IMR-90 (cell line): ENCODE measurements around the gene SLC4A8.

Experiments
- BHLHE40 ChIP-seq: fragments of 150-350 bp; IDR thresholded peaks from 2 replicates; pipeline ENCODE4 v1.6.1; 2016; ENCODE audit warnings: mild to moderate bottlenecking, low read depth, low read length
- CEBPB ChIP-seq: IDR thresholded peaks from 2 replicates; pipeline ENCODE4 v1.6.1; 2012; ENCODE audit warnings: low read depth, low read length, improper control_type of control experiment
- CTCF ChIP-seq: conservative IDR thresholded peaks from 2 replicates; pipeline ENCODE4 v1.5.1; 2012; ENCODE audit warnings: mild to moderate bottlenecking, low read depth, low read length, improper control_type of control experiment
- MAFK ChIP-seq: IDR thresholded peaks from 2 replicates; pipeline ENCODE4 v1.6.1; 2012; ENCODE audit warnings: low read depth, low read length, improper control_type of control experiment
- POLR2A ChIP-seq: IDR thresholded peaks from 2 replicates; pipeline ENCODE4 v1.6.1; 2012; ENCODE audit warnings: mild to moderate bottlenecking, low read depth, low read length
- RAD21 ChIP-seq: IDR thresholded peaks from 2 replicates; pipeline ENCODE4 v1.6.1; 2012; ENCODE audit warnings: low read length, improper control_type of control experiment
- RCOR1 ChIP-seq: IDR thresholded peaks from 2 replicates; pipeline ENCODE4 v1.6.1; 2012; ENCODE audit warnings: mild to moderate bottlenecking, low read length, improper control_type of control experiment; ENCODE audit not compliant: insufficient replicate concordance
- SMC3 ChIP-seq: fragments of 150-350 bp; IDR thresholded peaks from 2 replicates; pipeline ENCODE4 v1.6.1; 2016; ENCODE audit warnings: low read depth, mild to moderate bottlenecking, antibody characterized with exemption, low read length, moderate library complexity
- TF ChIP-seq, protein P1 (sequence below): fragments of 150-350 bp; IDR thresholded peaks from 2 replicates; pipeline ENCODE4 v1.6.1; 2017; ENCODE audit warnings: mild to moderate bottlenecking, antibody characterized with exemption, low read length, low read depth
- TF ChIP-seq, protein P2 (sequence below): fragments of 150-350 bp; IDR thresholded peaks from 2 replicates; pipeline ENCODE4 v1.6.1; 2016; ENCODE audit warnings: low read depth, mild to moderate bottlenecking, low read length, moderate library complexity, borderline replicate concordance

DNA sequence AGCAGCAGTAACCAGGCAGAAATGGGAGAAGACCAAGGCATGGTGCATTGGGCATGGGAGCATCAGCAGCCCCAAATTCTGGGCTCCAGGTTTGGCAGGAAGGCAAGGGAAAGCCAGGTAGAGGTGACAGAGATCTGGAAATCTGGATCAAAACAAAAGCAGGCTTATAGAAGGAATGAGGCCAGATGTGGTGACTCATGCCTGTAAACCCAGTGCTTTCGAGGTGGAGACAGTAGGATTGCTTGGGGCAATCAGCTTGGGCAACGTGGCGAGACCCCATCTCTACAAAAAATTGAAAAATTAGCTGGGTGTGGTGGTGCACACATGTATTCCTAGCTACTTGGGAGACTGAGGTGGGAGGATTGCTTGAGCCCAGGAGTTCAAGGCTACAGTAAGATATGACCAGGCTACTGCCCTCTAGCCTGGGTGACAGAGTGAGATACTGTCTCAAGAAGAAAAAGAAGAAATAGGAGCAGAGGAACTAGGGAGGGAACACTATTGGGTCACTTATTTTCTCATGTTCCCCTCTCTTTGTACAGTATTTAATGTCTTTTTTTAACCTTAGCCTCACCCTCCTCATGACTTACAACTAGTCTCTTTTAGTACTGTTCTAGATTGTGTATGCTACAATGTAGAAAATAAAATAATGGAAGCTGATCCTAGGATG, 25.1 kb downstream of the SLC4A8 start:
- TF ChIP-seq, protein P1, sequence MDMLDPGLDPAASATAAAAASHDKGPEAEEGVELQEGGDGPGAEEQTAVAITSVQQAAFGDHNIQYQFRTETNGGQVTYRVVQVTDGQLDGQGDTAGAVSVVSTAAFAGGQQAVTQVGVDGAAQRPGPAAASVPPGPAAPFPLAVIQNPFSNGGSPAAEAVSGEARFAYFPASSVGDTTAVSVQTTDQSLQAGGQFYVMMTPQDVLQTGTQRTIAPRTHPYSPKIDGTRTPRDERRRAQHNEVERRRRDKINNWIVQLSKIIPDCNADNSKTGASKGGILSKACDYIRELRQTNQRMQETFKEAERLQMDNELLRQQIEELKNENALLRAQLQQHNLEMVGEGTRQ: no peak
- TF ChIP-seq CTCF (no peak), RAD21 (no peak), BHLHE40 (no peak), CEBPB (no peak), POLR2A (no peak), SMC3 (no peak), RCOR1 (no peak), MAFK (no peak)
- TF ChIP-seq, protein P2, sequence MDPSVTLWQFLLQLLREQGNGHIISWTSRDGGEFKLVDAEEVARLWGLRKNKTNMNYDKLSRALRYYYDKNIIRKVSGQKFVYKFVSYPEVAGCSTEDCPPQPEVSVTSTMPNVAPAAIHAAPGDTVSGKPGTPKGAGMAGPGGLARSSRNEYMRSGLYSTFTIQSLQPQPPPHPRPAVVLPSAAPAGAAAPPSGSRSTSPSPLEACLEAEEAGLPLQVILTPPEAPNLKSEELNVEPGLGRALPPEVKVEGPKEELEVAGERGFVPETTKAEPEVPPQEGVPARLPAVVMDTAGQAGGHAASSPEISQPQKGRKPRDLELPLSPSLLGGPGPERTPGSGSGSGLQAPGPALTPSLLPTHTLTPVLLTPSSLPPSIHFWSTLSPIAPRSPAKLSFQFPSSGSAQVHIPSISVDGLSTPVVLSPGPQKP: no peak
